Suprapubic skin (tissue), 4 donors: ENCODE measurements around the gene RTN4R. TPM values are rescaled to one million over a fixed set of nuclear protein-coding genes. Genes with fewer than 3 reads are reported as not detected.

Source experiments
- DNase-seq, 2 donors: peaks; one replicate each; pipeline ENCODE4 v3.0.0-alpha.2; 2019; ENCODE audit warnings: low spot score in 2 of 2
- H3K27ac ChIP-seq: fragments of 200-600 bp; sonication (generic); one replicate; pipeline ENCODE4 v1.5.1; 2019
- H3K27me3 ChIP-seq: fragments of 200-600 bp; sonication (generic); one replicate; pipeline ENCODE4 v1.5.1; 2019
- H3K36me3 ChIP-seq: fragments of 200-600 bp; sonication (generic); one replicate; pipeline ENCODE4 v1.5.1; 2019
- H3K4me1 ChIP-seq: fragments of 200-600 bp; sonication (generic); one replicate; pipeline ENCODE4 v1.5.1; 2019
- H3K4me3 ChIP-seq: fragments of 200-600 bp; sonication (generic); one replicate; pipeline ENCODE4 v1.5.1; 2019; ENCODE audit warnings: mild to moderate bottlenecking
- H3K9me3 ChIP-seq: fragments of 200-600 bp; sonication (generic); one replicate; pipeline ENCODE4 v1.5.1; 2019
- EP300 ChIP-seq: sonication (generic); formaldehyde crosslinking; IDR thresholded peaks from one replicate; pipeline ENCODE4 v1.6.1; 2017; ENCODE audit warnings: antibody characterized with exemption
- POLR2A ChIP-seq, 2 donors: fragments of 450-650 bp; IDR thresholded peaks; one replicate each; pipeline ENCODE4 v1.6.1; 2017; ENCODE audit warnings: antibody characterized with exemption in 2 of 2, mild to moderate bottlenecking in 2 of 2, moderate library complexity in 2 of 2
- POLR2AphosphoS5 ChIP-seq, 3 donors: sonication (generic); formaldehyde crosslinking; IDR thresholded peaks; one replicate each; pipeline ENCODE4 v1.6.1; 2017; ENCODE audit warnings: antibody characterized with exemption in 3 of 3
- WGBS: methylation state at CpG from one replicate; pipeline ENCODE4 v1.1.5; 2018; 5-methylcytosine and 5-hydroxymethylcytosine counted together
- total RNA-seq, 4 donors: library from RNA; depleted of rRNA; stranded (reverse); fragments of >200 nt; gene quantifications; one replicate each; pipeline ENCODE4 v1.1.0, GENCODE V29; 2016
- TF ChIP-seq, protein P1 (sequence below), 2 donors: fragments of 200-600 bp in 1 of 2; fragments of 450-650 bp in 1 of 2; sonication (generic) in 1 of 2; IDR thresholded peaks; one replicate each; pipeline ENCODE4 v1.5.1; 2016 to 2019; ENCODE audit warnings: antibody characterized with exemption in 2 of 2, mild to moderate bottlenecking in 1 of 2, moderate library complexity in 1 of 2

RTN4R gene
- total RNA-seq, 4 donors from 2014 or later = 5.0 to 12.2 (median 9.2) TPM

DNA sequence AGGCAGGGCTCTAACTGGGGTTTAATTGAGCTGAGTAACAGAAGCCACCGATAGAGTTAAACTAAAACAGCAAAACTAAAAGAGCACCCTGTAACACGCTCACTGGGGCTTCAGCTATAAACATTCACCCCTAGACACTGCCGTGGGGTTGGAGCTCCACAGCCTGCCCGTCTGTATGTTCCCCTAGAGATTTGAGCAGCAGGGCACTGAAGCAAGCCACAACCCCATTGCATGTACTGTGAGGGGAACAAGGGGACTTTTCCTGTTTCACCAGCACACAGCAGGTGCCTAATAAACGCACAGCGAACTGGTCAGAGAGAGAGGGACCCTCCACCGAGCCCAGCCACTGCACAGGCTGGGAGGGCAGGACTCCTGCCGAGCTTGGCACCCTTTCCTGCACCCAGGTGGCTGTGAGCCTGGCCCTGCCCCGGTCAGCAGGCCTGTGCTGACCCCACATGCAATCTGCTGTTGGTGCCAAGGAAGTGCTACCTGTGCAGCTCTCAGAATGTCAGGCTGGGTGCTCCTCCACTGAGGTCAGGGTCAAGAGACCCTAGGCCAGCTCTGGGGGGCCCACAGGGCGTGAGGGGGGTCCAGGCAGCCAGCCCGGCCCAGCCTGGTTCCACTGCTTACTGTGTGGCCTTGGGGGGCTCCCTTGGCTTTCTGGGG is 31.9 kb downstream of the RTN4R start:
- Histone ChIP-seq H3K27ac (no peak overlapping the region), H3K27me3 (no peaks in the 10 kb centered on the region), H3K4me3 (no peak overlapping the region), H3K36me3 (no peaks in the 10 kb centered on the region), H3K9me3 (no peaks in the 10 kb centered on the region), H3K4me1 (peaks cover 30% of the 10 kb centered on the region)
- 91% methylated on average over 4 of the region's 11 CpGs for WGBS
- TF ChIP-seq POLR2AphosphoS5 (IDR thresholded peaks at IDR 0.05) = no peak
- TF ChIP-seq, protein P1, sequence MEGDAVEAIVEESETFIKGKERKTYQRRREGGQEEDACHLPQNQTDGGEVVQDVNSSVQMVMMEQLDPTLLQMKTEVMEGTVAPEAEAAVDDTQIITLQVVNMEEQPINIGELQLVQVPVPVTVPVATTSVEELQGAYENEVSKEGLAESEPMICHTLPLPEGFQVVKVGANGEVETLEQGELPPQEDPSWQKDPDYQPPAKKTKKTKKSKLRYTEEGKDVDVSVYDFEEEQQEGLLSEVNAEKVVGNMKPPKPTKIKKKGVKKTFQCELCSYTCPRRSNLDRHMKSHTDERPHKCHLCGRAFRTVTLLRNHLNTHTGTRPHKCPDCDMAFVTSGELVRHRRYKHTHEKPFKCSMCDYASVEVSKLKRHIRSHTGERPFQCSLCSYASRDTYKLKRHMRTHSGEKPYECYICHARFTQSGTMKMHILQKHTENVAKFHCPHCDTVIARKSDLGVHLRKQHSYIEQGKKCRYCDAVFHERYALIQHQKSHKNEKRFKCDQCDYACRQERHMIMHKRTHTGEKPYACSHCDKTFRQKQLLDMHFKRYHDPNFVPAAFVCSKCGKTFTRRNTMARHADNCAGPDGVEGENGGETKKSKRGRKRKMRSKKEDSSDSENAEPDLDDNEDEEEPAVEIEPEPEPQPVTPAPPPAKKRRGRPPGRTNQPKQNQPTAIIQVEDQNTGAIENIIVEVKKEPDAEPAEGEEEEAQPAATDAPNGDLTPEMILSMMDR (IDR thresholded peaks at IDR 0.05) = no peak
- no peak for TF ChIP-seq POLR2A (IDR thresholded peaks at IDR 0.05)
- no peak for TF ChIP-seq EP300
- DNase-seq = no peak

DNA sequence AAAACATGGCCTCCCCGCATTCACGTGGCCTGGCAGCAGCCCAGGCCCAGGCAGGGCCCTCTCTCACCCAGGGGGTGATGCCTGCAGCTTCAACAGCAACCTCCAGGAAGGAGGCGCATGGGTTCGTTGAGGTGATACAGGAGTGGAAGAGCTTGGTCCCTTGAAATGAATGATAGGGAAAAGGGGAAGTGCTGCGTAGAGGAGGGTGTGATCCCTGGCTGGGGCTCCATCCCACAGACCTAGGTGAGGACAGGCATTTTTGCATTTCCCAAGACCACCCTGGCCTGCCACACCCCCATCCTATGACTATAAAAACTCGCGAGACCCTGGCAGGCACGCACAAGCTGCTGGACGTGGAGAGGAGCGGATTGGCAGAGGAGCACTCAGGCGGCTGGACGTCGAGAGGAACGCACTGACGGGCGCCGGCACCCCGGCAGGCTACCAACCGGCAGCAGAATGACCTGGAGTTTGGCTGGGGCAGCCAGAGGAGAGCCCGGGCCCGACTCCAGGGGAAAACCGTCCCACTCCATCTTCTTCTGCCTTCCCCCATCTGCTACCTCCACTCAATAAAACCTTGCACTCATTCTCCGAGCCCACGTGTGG is 32.6 kb downstream of the RTN4R start:
- Histone ChIP-seq H3K4me3 (no peak overlapping the region), H3K27ac (no peak overlapping the region), H3K4me1 (peaks cover 28% of the 10 kb centered on the region), H3K27me3 (no peaks in the 10 kb centered on the region), H3K9me3 (no peaks in the 10 kb centered on the region), H3K36me3 (no peaks in the 10 kb centered on the region)
- no peak for DNase-seq
- TF ChIP-seq EP300 (no peak), POLR2A (IDR thresholded peaks at IDR 0.05) (no peak), POLR2AphosphoS5 (IDR thresholded peaks at IDR 0.05) (no peak)
- TF ChIP-seq, protein P1 (IDR thresholded peaks at IDR 0.05) = no peak
- 82% methylated on average over 23 of the region's 24 CpGs for WGBS

DNA sequence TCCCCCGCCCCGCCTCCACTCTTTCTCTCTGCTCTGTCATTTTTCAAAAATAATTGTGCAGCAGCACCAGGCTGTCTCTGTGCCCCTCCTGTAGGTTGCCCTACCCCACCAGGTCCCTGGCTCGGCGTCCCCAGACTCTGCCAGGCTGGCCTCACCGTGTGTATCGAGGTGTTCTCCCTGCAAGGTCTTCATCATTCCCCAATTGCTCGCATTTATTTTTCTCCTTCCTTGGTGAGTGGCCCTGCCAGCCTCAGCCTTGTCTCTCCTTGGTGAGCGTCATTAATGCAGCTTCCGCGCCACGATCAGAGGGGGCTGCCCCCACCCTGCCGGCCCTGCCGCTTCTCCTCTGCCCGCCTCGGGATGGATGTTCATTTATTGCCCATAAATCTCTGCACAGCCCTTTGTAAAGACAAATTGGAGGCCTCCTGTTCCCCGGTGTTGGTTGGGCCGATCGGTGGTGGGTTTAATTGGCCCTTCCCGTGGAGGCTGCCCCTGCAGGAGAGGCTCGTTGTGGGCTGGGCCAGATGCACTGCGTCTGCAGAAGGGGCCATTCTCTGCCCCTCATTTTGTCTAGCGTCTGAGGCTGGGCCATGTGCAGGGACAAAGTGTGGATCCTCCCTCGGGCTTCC is 33.2 kb downstream of the RTN4R start:
- Histone ChIP-seq H3K27ac (no peak overlapping the region), H3K9me3 (no peaks in the 10 kb centered on the region), H3K4me3 (no peak overlapping the region), H3K4me1 (peaks cover 22% of the 10 kb centered on the region), H3K36me3 (no peaks in the 10 kb centered on the region), H3K27me3 (no peaks in the 10 kb centered on the region)
- no peak for DNase-seq
- 74% methylated on average over 22 of the region's 23 CpGs for whole genome bisulfite sequencing
- TF ChIP-seq EP300 (no peak), POLR2A (IDR thresholded peaks at IDR 0.05) (no peak), POLR2AphosphoS5 (IDR thresholded peaks at IDR 0.05) (no peak)
- TF ChIP-seq, protein P1 (IDR thresholded peaks at IDR 0.05) = no peak

DNA sequence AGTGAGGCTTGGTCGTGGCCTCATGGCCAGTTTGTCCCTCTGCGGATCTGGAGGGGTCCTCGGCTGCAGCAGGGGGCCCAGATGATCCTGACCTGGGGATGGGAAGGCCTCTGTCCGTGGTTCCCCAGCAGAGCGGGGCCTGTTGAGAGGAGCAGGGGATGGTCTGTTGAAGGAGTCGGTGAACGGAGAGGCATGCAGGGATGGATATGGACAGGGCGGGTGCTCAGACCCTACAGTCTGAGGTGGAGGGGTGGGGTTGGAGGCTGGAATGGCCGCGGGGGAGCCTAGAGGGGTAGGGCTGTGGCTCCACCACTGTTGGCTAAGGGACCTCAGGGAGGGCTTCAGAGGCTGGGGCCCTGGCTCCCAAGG is 33.8 kb downstream of the RTN4R start:
- no peaks in the 10 kb centered on the region for H3K9me3 ChIP-seq
- no peak for TF ChIP-seq POLR2AphosphoS5 (IDR thresholded peaks at IDR 0.05)
- H3K4me3 ChIP-seq = no peak overlapping the region
- no peak for DNase-seq
- no peaks in the 10 kb centered on the region for H3K36me3 ChIP-seq
- no peaks in the 10 kb centered on the region for H3K27me3 ChIP-seq
- no peak overlapping the region for H3K27ac ChIP-seq
- WGBS = 89% methylated on average over 9 of the region's 10 CpGs
- H3K4me1 ChIP-seq = peaks cover 17% of the 10 kb centered on the region

DNA sequence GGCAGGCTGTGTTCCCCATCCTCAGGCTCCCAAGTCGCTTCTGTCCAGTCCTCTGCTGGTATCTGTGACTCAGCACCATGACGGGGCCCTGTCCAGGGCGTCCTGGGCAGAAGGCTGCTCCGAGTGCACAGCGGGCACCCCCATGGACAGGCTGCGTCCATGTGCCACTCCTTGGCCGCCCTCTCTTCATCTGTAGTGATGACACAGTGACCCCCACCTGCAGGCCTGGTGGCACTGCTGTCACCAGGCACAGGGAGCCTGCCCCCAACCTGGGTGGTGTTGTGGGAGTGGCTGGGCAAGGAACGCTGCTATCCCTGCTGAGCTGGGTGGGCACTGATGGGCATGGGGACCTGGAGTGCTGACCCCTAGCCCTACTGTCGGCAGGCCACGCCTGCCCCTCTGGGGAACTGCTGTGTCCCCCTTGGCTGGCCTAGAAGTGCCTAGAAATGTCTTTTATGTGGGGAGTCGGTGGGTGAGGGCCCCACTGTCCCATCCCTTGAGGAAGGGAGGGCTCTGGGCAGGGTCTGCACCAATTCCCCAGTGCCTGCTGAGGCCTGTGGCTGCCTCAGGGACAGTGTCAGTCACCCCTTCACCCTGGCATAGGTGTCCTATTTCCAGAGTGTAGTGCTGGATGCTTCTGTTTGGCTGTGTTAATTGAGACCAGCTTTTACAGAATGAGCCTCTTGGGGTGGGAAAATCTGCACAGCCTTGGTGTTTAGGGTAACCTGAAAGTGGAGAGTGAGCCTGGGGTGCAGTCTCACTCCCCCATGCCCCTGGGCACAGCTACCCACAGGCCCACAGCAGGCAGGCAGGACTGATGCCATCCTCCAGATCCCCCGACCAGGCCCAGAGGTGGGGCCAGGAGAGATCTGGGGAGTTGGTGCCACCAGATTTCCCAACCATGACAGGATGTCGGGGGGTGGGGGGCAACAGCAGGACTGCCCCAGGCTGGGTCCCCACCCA is 34.5 kb downstream of the RTN4R start:
- Histone ChIP-seq H3K36me3 (no peaks in the 10 kb centered on the region), H3K9me3 (no peaks in the 10 kb centered on the region), H3K4me3 (no peak overlapping the region), H3K27ac (no peak overlapping the region), H3K27me3 (no peaks in the 10 kb centered on the region), H3K4me1 (peaks cover 10% of the 10 kb centered on the region)
- TF ChIP-seq POLR2AphosphoS5 (IDR thresholded peaks at IDR 0.05) = no peak
- no peak for TF ChIP-seq EP300
- no peak for TF ChIP-seq POLR2A (IDR thresholded peaks at IDR 0.05)
- TF ChIP-seq, protein P1 (IDR thresholded peaks at IDR 0.05) = no peak
- DNase-seq = no peak
- 80% methylated on average over 3 of the region's 13 CpGs for WGBS
